Activated T-cell treated with anti-CD3 and anti-CD28 coated beads, Interleukin-2, amount 50 U/mL, for 24 hours (primary cell): ENCODE measurements around the gene SLC23A1.

Source experiments
- DNase-seq: peaks from one replicate; pipeline ENCODE4 v3.0.0-alpha.2; 2020
- H3K27ac Mint-ChIP-seq: 2 replicates; pipeline ENCODE4 v1.8.0; 2020; ENCODE audit warnings: mild to moderate bottlenecking, mixed read lengths
- H3K27me3 Mint-ChIP-seq: 2 replicates; pipeline ENCODE4 v1.8.0; 2020; ENCODE audit warnings: mixed read lengths
- H3K36me3 Mint-ChIP-seq: 2 replicates; pipeline ENCODE4 v1.8.0; 2020; ENCODE audit warnings: low read depth, mixed read lengths
- H3K4me1 Mint-ChIP-seq: 2 replicates; pipeline ENCODE4 v1.8.0; 2020; ENCODE audit warnings: low read depth, mixed read lengths
- H3K4me3 Mint-ChIP-seq: 2 replicates; pipeline ENCODE4 v1.8.0; 2020; ENCODE audit warnings: mild to moderate bottlenecking, moderate library complexity, mixed read lengths
- H3K9me3 Mint-ChIP-seq: 2 replicates; pipeline ENCODE4 v1.8.0; 2020; ENCODE audit warnings: mixed read lengths

The SLC23A1 gene

GRCh38 chr5:139344177-139344576, 38.9 kb downstream of the SLC23A1 start:
- peaks cover 49% of the 10 kb centered on the region for H3K36me3 Mint-ChIP-seq
- peaks cover 63% of the 10 kb centered on the region for H3K4me1 Mint-ChIP-seq
- H3K27me3 Mint-ChIP-seq: no peaks in the 10 kb centered on the region
- no peak for DNase-seq
- no peak overlapping the region for H3K27ac Mint-ChIP-seq
- peak overlapping the region; percentile 96 for H3K4me3 Mint-ChIP-seq
- H3K9me3 Mint-ChIP-seq: no peaks in the 10 kb centered on the region

DNA sequence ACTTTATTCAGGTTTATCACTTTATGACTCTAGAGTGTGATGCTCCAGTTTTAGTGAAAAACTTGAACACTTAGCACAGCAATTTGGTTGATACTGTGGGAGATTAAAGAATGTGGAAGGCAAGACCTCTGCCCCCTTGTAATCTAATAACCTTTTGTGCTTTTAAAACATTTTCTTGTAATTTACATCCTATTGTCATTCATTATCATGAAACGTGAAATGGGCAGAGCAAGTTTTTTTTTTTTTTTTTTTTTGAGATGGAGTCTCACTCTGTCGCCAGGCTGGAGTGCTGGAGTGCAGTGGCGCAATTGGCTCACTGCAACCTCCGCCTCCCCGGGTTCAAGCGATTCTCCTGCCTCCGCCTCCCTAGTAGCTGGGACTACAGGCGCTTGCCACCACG, 39.6 kb downstream of the SLC23A1 start:
- Mint-ChIP-seq H3K4me3 (peak overlapping the region; percentile 96), H3K27me3 (no peaks in the 10 kb centered on the region), H3K4me1 (peaks cover 59% of the 10 kb centered on the region), H3K27ac (peak overlapping the region; percentile 99), H3K36me3 (peaks cover 46% of the 10 kb centered on the region), H3K9me3 (no peaks in the 10 kb centered on the region)
- DNase-seq: no peak

- no peaks in the 10 kb centered on the region for H3K9me3 Mint-ChIP-seq
- DNase-seq: no peak
- H3K4me1 Mint-ChIP-seq: peaks cover 55% of the 10 kb centered on the region
- peaks cover 44% of the 10 kb centered on the region for H3K36me3 Mint-ChIP-seq
- peak overlapping the region; percentile 99 for H3K27ac Mint-ChIP-seq
- peak overlapping the region; percentile 96 for H3K4me3 Mint-ChIP-seq
- H3K27me3 Mint-ChIP-seq: no peaks in the 10 kb centered on the region
These were observed 40.7 kb downstream of the SLC23A1 start for GRCh38 chr5:139342423-139342723.

- peaks cover 53% of the 10 kb centered on the region for H3K4me1 Mint-ChIP-seq
- H3K4me3 Mint-ChIP-seq: peak within 1 kb of the TSS; percentile 96
- peak within 1 kb of the TSS; percentile 99 for H3K27ac Mint-ChIP-seq
- no peaks in the 10 kb centered on the region for H3K27me3 Mint-ChIP-seq
- peaks cover 39% of the 10 kb centered on the region for H3K36me3 Mint-ChIP-seq
- DNase-seq: peak; percentile 97
- no peaks in the 10 kb centered on the region for H3K9me3 Mint-ChIP-seq
These were observed 41.2 kb downstream of the SLC23A1 start, which contains the start of gene PAIP2 for GRCh38 chr5:139341689-139342422. PAIP2 (plus strand) TSS chr5:139341854; CDS start chr5:139363785, 21,931 bp downstream.

GRCh38 chr5:139341187-139341688, 41.9 kb downstream of the SLC23A1 start:
- Mint-ChIP-seq H3K27ac (peak overlapping the region; percentile 99), H3K9me3 (no peaks in the 10 kb centered on the region), H3K4me1 (peaks cover 53% of the 10 kb centered on the region)

DNA sequence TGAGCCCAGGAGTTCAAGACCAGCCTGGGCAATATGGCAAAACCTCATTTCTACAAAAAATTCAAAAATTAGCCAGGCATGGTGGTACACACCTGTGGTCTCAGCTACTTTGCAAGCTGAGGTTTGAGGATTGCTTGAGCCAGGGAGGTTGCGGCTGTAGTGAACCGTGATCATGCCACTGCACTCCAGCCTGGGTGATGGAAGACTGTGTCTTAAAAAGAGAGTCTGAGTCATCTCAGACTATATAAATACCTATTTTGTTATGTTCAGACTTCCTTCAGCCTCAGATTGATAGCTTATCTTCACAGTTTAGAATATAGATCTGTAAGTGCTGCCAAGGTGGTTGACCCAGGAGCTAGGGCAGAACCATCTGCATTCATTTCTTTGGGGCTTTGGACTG, 43.0 kb downstream of the SLC23A1 start:
- Mint-ChIP-seq H3K4me1 (peaks cover 56% of the 10 kb centered on the region), H3K9me3 (no peaks in the 10 kb centered on the region), H3K27me3 (no peaks in the 10 kb centered on the region), H3K27ac (peak overlapping the region; percentile 37), H3K36me3 (peaks cover 27% of the 10 kb centered on the region), H3K4me3 (no peak overlapping the region)
- DNase-seq: no peak

More at GRCh38 chr5:139341187-139341688, 41.9 kb downstream of the SLC23A1 start:
- Mint-ChIP-seq H3K4me3 (peak overlapping the region; percentile 96), H3K27me3 (no peaks in the 10 kb centered on the region), H3K36me3 (peaks cover 36% of the 10 kb centered on the region)
- no peak for DNase-seq

DNA sequence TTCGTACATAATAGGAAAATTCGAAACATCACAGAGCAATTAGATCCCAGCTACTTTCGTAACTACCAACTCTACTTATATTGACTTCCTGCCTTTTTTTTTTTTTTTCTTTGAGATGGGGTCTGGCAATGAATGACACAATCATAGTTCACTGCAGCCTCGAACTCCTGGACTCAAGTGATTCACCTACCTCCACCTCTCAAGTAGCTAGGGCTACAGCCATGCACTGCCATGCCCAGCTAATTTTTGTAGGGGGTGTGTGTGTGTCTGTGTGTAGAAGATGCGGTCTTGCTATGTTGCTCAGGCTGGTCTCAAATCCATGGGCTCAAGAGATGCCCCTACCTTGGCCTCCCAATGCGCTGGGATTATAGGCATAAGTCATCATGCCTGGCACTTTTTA, 47.3 kb downstream of the SLC23A1 start:
- peak overlapping the region; percentile 76 for H3K27ac Mint-ChIP-seq
- H3K4me1 Mint-ChIP-seq: peaks cover 36% of the 10 kb centered on the region
- peak; percentile 45 for DNase-seq
- H3K36me3 Mint-ChIP-seq: peaks cover 34% of the 10 kb centered on the region
- H3K9me3 Mint-ChIP-seq: no peaks in the 10 kb centered on the region
- no peaks in the 10 kb centered on the region for H3K27me3 Mint-ChIP-seq
- no peak overlapping the region for H3K4me3 Mint-ChIP-seq
